ENCODE measurements around the gene RAP1GAP2.

Gene RAP1GAP2

DNA sequence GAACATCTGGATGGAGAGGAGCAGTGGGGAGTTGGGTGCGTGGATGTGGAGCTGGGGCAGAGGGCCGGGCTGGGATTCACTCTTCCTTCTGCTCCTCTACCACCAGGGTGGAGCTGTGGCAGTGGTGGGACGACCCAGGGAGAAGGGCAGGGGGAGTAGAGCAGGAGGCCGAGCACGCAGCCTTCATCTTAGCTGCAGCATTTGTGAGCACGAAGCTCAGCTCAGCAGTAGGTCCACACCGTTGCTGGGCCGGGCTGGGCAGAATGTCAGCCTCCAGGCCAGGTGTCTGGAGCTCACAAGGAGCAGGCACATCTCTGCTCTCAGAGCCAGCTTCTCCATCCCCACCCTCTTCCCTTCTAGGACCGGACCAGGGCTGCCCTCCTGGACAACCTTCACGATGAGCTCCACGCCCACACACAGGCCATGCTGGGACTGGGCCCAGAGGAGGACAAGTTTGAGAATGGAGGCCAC, 211.4 kb downstream of the RAP1GAP2 start:
- Mint-ChIP-seq H3K9me3 (ENCODE audit: low read depth) (no peaks in the 10 kb centered on the region), H3K36me3 (peaks cover 3% of the 10 kb centered on the region), H3K27ac (no peak overlapping the region), H3K4me3 (no peak overlapping the region), H3K27me3 (no peaks in the 10 kb centered on the region), H3K4me1 (ENCODE audit: low read depth) (peaks cover 20% of the 10 kb centered on the region)

DNA sequence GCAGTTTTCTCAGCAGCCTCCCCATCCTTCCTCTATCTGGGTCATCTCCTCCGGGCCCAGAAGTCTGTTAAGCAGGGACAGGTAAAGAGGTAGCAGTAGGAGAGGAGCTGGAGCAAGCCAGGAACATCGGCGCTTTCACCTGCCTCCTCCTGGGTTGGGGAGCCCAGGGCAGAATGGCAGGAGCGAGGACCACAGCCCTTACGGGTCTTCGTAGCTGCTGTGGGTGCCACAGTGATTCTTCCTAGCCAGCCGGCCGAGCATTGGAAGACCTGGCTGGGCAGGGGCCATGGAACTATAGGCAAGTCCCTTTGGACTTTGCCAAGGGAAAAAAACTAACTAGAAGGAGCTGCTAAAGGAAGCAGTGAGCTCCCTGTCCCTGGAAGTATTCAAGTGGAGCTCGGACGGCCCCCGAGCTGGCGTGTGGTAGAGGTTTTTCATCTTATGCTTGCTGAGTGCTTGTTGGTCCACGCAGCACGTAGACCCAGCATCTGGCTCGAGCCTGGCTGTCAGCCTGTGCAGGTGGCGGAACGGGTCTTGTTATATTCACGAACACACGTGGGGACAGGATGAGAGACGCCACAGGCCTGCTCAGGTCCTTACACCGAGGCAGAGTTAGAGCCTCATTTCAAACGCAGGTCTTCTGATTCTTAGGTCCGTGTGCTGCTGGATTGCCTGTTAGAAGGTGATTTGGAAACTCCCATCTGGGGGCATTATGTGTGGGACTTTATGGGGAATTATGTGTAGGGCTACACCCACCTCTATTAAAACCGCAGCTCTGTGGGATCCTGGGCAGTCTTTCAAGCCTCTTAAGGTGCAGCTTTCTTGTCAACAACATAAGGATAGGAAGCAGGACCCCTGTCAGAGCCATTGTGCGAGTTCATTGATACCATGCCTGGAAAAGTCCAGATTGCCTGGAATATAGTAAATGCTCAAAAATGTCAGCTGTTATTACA, 212.4 kb downstream of the RAP1GAP2 start:
- peaks cover 11% of the 10 kb centered on the region for H3K4me1 Mint-ChIP-seq (ENCODE audit: low read depth)
- no peak overlapping the region for H3K27ac Mint-ChIP-seq
- no peak overlapping the region for H3K4me3 Mint-ChIP-seq
- no peaks in the 10 kb centered on the region for H3K9me3 Mint-ChIP-seq (ENCODE audit: low read depth)
- H3K36me3 Mint-ChIP-seq = peaks cover 5% of the 10 kb centered on the region
- no peaks in the 10 kb centered on the region for H3K27me3 Mint-ChIP-seq

DNA sequence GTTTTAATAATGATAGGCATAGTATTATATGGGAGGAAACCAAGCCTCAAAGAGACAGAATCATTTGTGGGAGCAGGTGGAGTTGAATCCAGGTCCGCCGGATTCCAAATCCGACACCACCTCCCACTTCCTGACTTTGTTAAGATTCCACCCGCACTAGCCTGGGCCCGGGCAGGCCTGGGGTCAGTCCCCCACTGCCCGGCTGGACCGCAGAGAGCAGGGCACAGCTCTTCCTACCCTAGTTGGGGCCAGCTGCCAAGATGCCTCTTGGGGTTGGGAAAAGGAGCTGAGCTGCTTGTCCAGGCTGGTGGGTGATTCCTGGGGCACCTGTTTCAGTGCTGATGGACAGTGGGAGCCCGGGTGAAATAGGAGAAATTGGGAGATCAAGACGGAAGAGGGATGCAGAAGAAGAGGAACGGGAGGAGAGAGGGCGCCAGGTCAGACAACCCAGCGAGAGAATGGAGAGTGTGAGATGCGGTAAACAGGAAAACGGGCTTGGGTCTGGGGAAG, 213.2 kb downstream of the RAP1GAP2 start:
- Mint-ChIP-seq H3K27ac (no peak overlapping the region), H3K4me3 (no peak overlapping the region), H3K4me1 (ENCODE audit: low read depth) (peaks cover 6% of the 10 kb centered on the region), H3K27me3 (no peaks in the 10 kb centered on the region), H3K9me3 (ENCODE audit: low read depth) (no peaks in the 10 kb centered on the region), H3K36me3 (peaks cover 10% of the 10 kb centered on the region)

DNA sequence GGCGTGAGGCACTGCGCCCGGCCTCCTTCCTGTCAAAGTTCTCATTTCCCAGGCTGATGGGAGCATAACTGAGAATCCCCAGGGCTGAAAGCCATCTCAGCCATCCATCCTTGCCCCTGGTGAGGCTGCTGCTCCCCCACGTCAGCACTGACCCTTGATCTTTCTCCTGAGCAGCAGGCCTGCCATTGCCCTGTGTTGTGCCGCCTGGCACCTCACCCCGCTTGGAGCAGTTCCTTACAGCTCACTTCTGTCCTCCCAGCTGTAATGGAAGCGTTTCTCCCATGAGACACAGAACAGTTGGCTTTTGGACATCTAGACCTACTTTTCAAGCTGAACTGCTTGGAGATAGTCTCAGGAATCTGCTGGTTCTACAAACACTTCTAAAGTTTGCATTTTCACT, 215.7 kb downstream of the RAP1GAP2 start:
- Mint-ChIP-seq H3K27me3 (no peaks in the 10 kb centered on the region), H3K9me3 (ENCODE audit: low read depth) (no peaks in the 10 kb centered on the region), H3K36me3 (peaks cover 10% of the 10 kb centered on the region), H3K27ac (no peak overlapping the region), H3K4me1 (ENCODE audit: low read depth) (no peaks in the 10 kb centered on the region), H3K4me3 (no peak overlapping the region)

DNA sequence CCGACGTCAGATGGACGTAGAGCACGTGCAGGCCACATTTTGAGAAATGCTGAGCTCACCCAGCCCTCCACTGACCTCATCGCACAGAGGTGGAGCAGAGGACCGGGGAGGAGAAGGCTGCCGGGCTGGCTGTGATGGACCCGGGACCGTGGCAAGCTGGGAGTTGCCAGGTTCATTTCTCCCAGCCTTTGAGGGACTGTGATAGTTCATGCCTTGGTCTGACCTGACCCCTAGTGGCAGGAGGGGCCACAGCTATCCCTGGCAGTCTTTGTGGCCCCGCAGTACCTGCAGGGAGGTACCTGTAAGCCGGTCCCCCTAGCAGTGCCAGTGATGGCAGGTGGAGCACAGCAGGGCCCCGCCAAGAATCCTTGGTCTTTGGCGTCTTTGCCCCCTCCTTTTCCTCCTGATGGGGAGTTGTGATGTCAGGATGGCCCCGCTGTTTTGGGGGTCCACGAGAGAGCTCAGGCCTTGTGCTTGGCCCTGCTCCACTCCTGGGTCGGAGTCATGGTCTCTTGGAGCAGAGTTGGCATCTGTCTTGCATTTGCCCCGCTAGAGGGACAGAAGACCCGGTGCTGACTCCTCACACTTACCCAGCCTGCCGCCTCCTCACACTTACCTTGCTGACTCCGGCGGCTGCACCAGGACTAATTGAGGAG, 216.8 kb downstream of the RAP1GAP2 start:
- Mint-ChIP-seq H3K4me1 (ENCODE audit: low read depth) (no peaks in the 10 kb centered on the region), H3K36me3 (peaks cover 10% of the 10 kb centered on the region), H3K27me3 (no peaks in the 10 kb centered on the region), H3K9me3 (ENCODE audit: low read depth) (no peaks in the 10 kb centered on the region), H3K4me3 (no peak overlapping the region), H3K27ac (no peak overlapping the region)

DNA sequence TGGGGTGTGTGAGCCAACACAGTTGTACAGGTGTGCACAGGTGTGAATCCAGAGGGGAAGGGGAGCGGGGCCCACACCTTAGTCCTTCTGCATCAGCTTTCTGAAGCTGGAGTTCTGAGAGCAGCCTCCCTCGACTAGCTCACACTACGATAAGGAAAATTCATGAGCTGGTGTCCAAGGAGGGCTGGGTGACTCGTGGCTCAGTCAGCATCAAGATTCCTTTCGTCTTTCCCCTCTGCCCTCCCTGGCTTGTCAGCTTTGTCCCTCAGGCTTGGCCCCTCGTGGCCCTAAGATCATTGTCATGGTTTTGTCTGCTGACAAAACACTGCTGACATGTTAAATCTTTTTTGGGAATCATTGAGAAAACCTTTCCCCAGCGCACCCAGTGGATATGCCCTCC, 219.7 kb downstream of the RAP1GAP2 start:
- Mint-ChIP-seq H3K9me3 (ENCODE audit: low read depth) (no peaks in the 10 kb centered on the region), H3K27me3 (no peaks in the 10 kb centered on the region), H3K4me1 (ENCODE audit: low read depth) (no peaks in the 10 kb centered on the region), H3K27ac (no peak overlapping the region), H3K4me3 (no peak overlapping the region), H3K36me3 (peaks cover 10% of the 10 kb centered on the region)

DNA sequence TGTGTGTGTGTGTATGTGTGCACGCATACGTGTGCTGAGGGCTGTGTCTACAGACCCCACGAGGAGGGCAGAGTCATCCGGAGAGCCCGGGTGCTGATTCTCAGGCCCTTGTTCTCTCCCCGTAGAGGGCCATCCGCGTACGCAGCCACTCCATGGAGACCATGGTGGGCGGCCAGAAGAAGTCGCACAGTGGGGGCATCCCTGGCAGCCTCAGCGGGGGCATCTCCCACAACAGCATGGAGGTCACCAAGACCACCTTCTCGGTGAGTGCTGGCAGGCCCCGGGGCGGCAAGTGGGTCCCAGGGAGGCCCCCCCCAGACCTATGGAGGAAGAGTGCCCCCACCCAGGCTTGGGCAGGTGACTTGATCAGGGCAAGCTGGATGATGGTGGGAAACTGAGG, 221.7 kb downstream of the RAP1GAP2 start:
- Mint-ChIP-seq H3K4me3 (no peak overlapping the region), H3K27ac (no peak overlapping the region), H3K4me1 (ENCODE audit: low read depth) (no peaks in the 10 kb centered on the region), H3K9me3 (ENCODE audit: low read depth) (peaks cover 8% of the 10 kb centered on the region), H3K27me3 (no peaks in the 10 kb centered on the region), H3K36me3 (peaks cover 25% of the 10 kb centered on the region)

DNA sequence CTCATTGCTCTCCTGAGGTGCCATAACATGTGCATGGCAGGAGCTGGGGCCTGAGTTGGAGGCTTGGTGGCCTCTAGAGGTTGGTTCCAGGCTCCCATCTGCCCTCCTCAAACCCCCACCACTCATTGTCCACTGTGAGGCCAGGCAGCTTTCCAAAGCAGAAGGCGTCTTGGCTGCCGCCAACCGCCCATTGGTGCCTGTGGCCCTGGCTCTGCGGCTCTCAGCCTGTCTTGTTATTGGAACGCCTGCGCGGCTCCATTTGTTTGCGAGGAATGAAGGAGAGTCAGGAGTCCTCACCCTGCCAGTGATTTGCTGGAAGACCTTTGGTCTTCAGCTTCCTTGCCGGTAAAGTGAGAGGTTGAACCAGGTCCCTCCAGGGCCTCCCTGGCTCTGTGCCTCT, 223.5 kb downstream of the RAP1GAP2 start:
- Mint-ChIP-seq H3K9me3 (ENCODE audit: low read depth) (peaks cover 12% of the 10 kb centered on the region), H3K27me3 (no peaks in the 10 kb centered on the region), H3K4me1 (ENCODE audit: low read depth) (no peaks in the 10 kb centered on the region), H3K4me3 (no peak overlapping the region), H3K36me3 (peaks cover 30% of the 10 kb centered on the region), H3K27ac (no peak overlapping the region)

DNA sequence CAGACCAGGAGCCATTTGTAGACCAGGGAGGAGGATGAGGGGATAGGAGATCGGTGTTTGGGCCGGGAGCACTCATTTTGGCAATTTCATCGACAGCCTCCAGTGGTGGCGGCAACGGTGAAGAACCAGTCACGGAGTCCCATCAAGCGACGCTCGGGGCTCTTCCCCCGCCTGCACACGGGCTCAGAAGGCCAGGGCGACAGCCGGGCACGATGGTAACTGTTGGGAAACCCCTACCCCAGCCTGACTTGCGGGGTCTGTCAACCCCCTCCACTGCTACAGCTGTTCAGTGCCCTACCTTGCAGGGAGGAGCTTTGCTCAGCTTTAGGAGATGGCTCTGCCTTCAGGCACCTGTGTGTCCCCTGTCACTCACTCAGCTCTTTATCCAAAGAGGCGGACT, 224.1 kb downstream of the RAP1GAP2 start:
- H3K9me3 Mint-ChIP-seq (ENCODE audit: low read depth) = peaks cover 12% of the 10 kb centered on the region
- no peaks in the 10 kb centered on the region for H3K4me1 Mint-ChIP-seq (ENCODE audit: low read depth)
- no peaks in the 10 kb centered on the region for H3K27me3 Mint-ChIP-seq
- H3K27ac Mint-ChIP-seq = no peak overlapping the region
- H3K4me3 Mint-ChIP-seq = no peak overlapping the region
- peaks cover 30% of the 10 kb centered on the region for H3K36me3 Mint-ChIP-seq

DNA sequence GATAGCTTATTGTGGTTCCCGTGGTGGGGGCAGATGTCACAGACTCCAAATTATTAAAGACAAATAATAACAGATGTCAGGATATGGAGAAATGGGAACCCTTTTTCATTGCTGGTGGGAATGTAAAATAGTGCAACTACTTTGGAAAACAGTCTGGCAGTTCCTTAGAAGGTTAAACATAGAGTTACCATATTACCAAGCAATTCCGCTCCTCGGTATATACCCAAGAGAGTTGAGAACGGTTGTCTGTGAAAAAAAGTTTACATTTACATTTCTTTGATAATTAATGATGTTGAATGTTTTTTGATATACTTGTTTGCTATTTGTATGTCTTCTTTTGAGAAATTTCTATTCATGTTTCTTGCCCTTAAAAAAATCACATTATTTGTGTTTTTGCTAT, 226.0 kb downstream of the RAP1GAP2 start:
- Mint-ChIP-seq H3K27ac (no peak overlapping the region), H3K4me3 (no peak overlapping the region), H3K9me3 (ENCODE audit: low read depth) (peaks cover 12% of the 10 kb centered on the region), H3K27me3 (no peaks in the 10 kb centered on the region), H3K36me3 (peaks cover 30% of the 10 kb centered on the region), H3K4me1 (ENCODE audit: low read depth) (no peaks in the 10 kb centered on the region)

DNA sequence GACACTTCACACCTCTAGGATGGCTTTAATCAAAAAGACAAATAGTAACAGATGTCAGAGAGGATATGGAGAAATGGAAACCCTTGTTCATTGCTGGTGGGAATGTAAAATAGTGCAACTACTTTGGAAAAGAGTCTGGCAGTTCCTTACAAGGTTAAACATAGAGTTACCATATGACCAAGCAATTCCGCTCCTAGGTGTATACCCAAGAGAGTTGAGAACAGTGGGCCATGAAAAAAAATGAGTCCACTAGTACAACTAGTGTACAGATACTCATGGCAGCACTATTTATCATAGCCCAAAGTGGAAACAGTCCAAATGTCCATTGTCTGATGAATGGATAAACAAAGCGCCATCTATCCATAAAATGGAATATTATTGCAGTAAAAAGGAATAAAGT, 228.1 kb downstream of the RAP1GAP2 start:
- Mint-ChIP-seq H3K27ac (no peak overlapping the region), H3K27me3 (no peaks in the 10 kb centered on the region), H3K4me1 (ENCODE audit: low read depth) (no peaks in the 10 kb centered on the region), H3K36me3 (peaks cover 31% of the 10 kb centered on the region), H3K9me3 (ENCODE audit: low read depth) (peaks cover 12% of the 10 kb centered on the region), H3K4me3 (no peak overlapping the region)

DNA sequence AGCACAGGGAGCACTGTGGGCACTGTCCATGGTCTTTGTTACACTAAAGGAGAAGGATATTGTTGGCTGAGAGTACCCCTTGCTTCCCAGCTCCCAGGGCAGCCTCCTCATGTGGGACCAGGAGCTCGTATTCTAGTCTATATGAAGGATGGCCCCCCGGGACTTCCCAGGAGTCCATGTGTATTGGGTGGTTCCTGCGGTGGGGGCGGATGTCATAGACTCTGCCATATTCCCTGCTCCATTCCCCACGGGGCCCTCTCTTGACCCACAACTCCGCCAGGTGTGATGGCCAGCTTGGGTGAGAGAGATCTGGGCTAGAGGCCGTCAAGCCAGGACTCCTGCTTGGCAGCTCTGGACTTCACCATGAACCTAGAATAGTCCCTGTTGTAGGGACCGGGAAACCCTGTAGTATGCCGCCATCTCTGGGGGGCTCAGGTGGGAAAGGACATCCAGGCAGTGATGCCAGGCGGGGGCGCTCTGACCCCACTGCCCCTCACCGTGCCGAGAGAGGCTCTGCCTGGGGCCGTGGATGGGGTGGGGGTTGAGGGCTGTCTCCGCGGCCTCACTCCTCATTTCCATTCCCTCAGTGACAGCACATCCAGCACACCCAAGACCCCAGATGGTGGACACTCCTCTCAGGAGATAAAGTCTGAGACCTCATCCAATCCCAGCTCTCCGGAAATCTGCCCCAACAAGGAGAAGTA, 229.3 kb downstream of the RAP1GAP2 start:
- Mint-ChIP-seq H3K4me1 (ENCODE audit: low read depth) (no peaks in the 10 kb centered on the region), H3K9me3 (ENCODE audit: low read depth) (peaks cover 12% of the 10 kb centered on the region), H3K36me3 (peaks cover 33% of the 10 kb centered on the region), H3K4me3 (no peak overlapping the region), H3K27ac (no peak overlapping the region), H3K27me3 (no peaks in the 10 kb centered on the region)

DNA sequence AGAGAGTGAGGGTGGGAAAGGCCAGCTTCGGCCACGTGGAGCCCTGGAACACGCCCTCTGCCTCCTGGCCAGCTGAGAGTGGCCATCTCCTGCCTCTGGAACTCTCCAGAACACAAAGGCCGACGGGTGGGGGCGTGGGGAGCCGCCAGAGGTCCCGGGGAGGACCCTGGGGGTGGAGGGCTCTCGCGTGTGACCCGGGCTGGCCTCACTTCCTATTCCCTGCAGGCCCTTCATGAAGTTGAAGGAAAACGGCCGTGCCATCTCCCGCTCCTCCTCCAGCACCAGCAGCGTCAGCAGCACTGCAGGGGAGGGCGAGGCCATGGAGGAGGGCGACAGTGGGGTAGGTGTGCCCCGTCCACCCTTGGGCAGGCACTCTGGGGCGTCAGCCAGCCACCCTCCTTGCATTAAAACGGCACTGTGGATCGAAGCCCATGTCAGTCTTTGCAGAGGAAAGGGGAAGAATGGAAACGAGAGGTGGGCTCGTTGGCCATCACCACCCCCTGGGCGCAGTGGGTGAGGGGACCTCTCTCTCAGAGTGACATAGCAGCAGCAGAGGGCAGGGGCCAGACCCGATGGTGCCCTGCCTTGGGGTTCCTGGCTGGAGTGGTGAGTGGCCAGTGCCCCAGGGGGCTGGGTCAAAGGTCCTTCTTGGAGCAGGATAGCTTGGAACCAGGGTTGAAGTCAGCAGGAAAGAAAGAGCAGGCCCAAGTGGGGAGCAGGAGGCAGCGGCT, 230.1 kb downstream of the RAP1GAP2 start:
- H3K9me3 Mint-ChIP-seq (ENCODE audit: low read depth) = peaks cover 12% of the 10 kb centered on the region
- peaks cover 25% of the 10 kb centered on the region for H3K36me3 Mint-ChIP-seq
- no peak overlapping the region for H3K27ac Mint-ChIP-seq
- H3K27me3 Mint-ChIP-seq = no peaks in the 10 kb centered on the region
- H3K4me3 Mint-ChIP-seq = no peak overlapping the region
- H3K4me1 Mint-ChIP-seq (ENCODE audit: low read depth) = no peaks in the 10 kb centered on the region

All from activated naive CD8-positive, alpha-beta T cell (primary cell).